Karpas-422 (cell line): ENCODE measurements around the gene SYT13. TPM values are rescaled to one million over a fixed set of nuclear protein-coding genes. Genes with fewer than 3 reads are reported as not detected.

ENCODE experiments used
- DNase-seq: peaks from one replicate; pipeline ENCODE4 v3.0.0-alpha.2; 2015
- H2AFZ ChIP-seq: fragments of 200-600 bp; sonication (generic); 2 replicates; pipeline ENCODE4 v1.6.1; 2014; ENCODE audit warnings: antibody characterized with exemption, low read length, mixed read lengths
- H3K27ac ChIP-seq: fragments of 200-600 bp; sonication (generic); 2 replicates; pipeline ENCODE4 v1.5.1; 2014; ENCODE audit warnings: mild to moderate bottlenecking, low read length, moderate library complexity
- H3K27me3 ChIP-seq: fragments of 200-600 bp; sonication (generic); 2 replicates; pipeline ENCODE4 v1.6.1; 2014; ENCODE audit warnings: low read length, mixed read lengths
- H3K36me3 ChIP-seq: fragments of 200-600 bp; sonication (generic); 2 replicates; pipeline ENCODE4 v1.6.1; 2014; ENCODE audit warnings: low read length, mixed read lengths; ENCODE audit not compliant: insufficient read depth
- H3K4me1 ChIP-seq: fragments of 200-600 bp; sonication (generic); 2 replicates; pipeline ENCODE4 v1.6.1; 2014; ENCODE audit warnings: mild to moderate bottlenecking, low read length, mixed read lengths
- H3K4me2 ChIP-seq: fragments of 200-600 bp; sonication (generic); 2 replicates; pipeline ENCODE4 v1.6.1; 2014; ENCODE audit warnings: low read length, low read depth, mild to moderate bottlenecking; ENCODE audit not compliant: poor library complexity, severe bottlenecking
- H3K4me3 ChIP-seq: fragments of 200-600 bp; sonication (generic); 2 replicates; pipeline ENCODE4 v1.5.1; 2014; ENCODE audit warnings: mild to moderate bottlenecking, antibody characterized with exemption, low read length, mixed read lengths
- H3K79me2 ChIP-seq: fragments of 200-600 bp; sonication (generic); 2 replicates; pipeline ENCODE4 v1.6.1; 2014; ENCODE audit warnings: mild to moderate bottlenecking, low read length, mixed read lengths
- H3K9ac ChIP-seq: fragments of 200-600 bp; sonication (generic); 2 replicates; pipeline ENCODE4 v1.6.0; 2014; ENCODE audit warnings: low read length
- H3K9me2 ChIP-seq: fragments of 200-600 bp; sonication (generic), shearing (Covaris generic); replicated peaks from 2 replicates; pipeline ENCODE4 v1.6.0; 2014; ENCODE audit warnings: mild to moderate bottlenecking, low read length, moderate library complexity; ENCODE audit not compliant: insufficient read depth
- H3K9me3 ChIP-seq: fragments of 300-700, 200-600 bp; sonication (generic); 2 replicates; pipeline ENCODE4 v1.6.1; 2014; ENCODE audit warnings: low read length, mixed read lengths
- H4K20me1 ChIP-seq: fragments of 200-600 bp; sonication (generic); 2 replicates; pipeline ENCODE4 v1.6.1; 2014; ENCODE audit warnings: mild to moderate bottlenecking, antibody characterized with exemption, low read length, low read depth; ENCODE audit not compliant: insufficient read depth
- total RNA-seq: library from RNA; depleted of rRNA; stranded (reverse); fragments of >200 nt; shearing (Covaris generic); gene quantifications from 2 replicates; pipeline ENCODE4 v1.2.3, GENCODE V29; 2014; ENCODE audit warnings: low replicate concordance

SYT13 gene
- total RNA-seq, 1 experiment from 2014 or later = not detected

DNA sequence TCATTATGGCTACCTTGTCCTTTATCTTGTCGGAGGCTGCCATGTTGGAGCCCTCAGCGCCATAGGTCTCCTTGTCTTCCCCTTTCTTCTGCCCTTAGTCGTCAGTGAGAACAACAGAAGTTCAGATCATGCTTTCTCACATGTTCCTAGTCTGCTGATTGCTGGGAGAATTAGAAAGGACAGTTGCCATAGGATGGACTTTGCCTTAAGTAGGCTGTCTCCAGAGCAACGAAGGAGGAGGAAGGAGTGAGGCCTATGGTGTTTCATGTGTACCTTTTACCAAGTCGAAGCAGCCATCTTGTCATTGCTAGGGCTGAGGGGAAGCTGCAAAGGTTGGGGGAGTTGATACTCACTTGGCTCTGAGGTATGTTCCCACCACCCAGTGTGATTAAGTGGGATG lies 62.6 kb downstream of the SYT13 start:
- H3K36me3 ChIP-seq = no peaks in the 10 kb centered on the region
- H3K9me2 ChIP-seq = no peaks in the 10 kb centered on the region
- no peaks in the 10 kb centered on the region for H3K79me2 ChIP-seq
- no peak overlapping the region for H3K4me2 ChIP-seq
- no peaks in the 10 kb centered on the region for H4K20me1 ChIP-seq
- H3K4me3 ChIP-seq = no peak overlapping the region
- H3K4me1 ChIP-seq = no peaks in the 10 kb centered on the region
- DNase-seq = no peak
- H3K9me3 ChIP-seq = no peaks in the 10 kb centered on the region
- no peak overlapping the region for H2AFZ ChIP-seq
- H3K9ac ChIP-seq = no peak overlapping the region
- H3K27ac ChIP-seq = no peak overlapping the region
- no peaks in the 10 kb centered on the region for H3K27me3 ChIP-seq

GRCh38 chr11:45219411-45219810 lies 66.7 kb downstream of the SYT13 start:
- H3K27me3 ChIP-seq = no peaks in the 10 kb centered on the region
- no peaks in the 10 kb centered on the region for H3K79me2 ChIP-seq
- no peaks in the 10 kb centered on the region; the same call in 1 of the 2 replicates for H4K20me1 ChIP-seq
- no peak for DNase-seq
- H3K9ac ChIP-seq = no peak overlapping the region
- no peak overlapping the region for H3K27ac ChIP-seq
- no peak overlapping the region for H2AFZ ChIP-seq
- no peaks in the 10 kb centered on the region for H3K36me3 ChIP-seq
- no peak overlapping the region for H3K4me2 ChIP-seq
- no peaks in the 10 kb centered on the region for H3K9me2 ChIP-seq
- H3K9me3 ChIP-seq = no peaks in the 10 kb centered on the region
- no peaks in the 10 kb centered on the region for H3K4me1 ChIP-seq
- H3K4me3 ChIP-seq = no peak overlapping the region

- Histone ChIP-seq H3K27ac (no peak overlapping the region), H2AFZ (no peak overlapping the region), H3K79me2 (no peaks in the 10 kb centered on the region), H3K4me3 (no peak overlapping the region), H3K9ac (no peak overlapping the region), H4K20me1 (no peaks in the 10 kb centered on the region; the same call in 1 of the 2 replicates), H3K9me3 (no peaks in the 10 kb centered on the region), H3K4me2 (no peak overlapping the region), H3K9me2 (no peaks in the 10 kb centered on the region), H3K4me1 (no peaks in the 10 kb centered on the region), H3K36me3 (no peaks in the 10 kb centered on the region), H3K27me3 (no peaks in the 10 kb centered on the region)
- DNase-seq = no peak
Measured at GRCh38 chr11:45218705-45219104, 67.4 kb downstream of the SYT13 start.

- H2AFZ ChIP-seq = no peak overlapping the region
- H4K20me1 ChIP-seq = no peaks in the 10 kb centered on the region; the same call in 1 of the 2 replicates
- H3K4me1 ChIP-seq = no peaks in the 10 kb centered on the region
- H3K4me2 ChIP-seq = no peak overlapping the region
- H3K4me3 ChIP-seq = no peak overlapping the region
- no peak overlapping the region for H3K9ac ChIP-seq
- H3K9me2 ChIP-seq = no peaks in the 10 kb centered on the region
- H3K9me3 ChIP-seq = no peaks in the 10 kb centered on the region
- no peak for DNase-seq
- no peaks in the 10 kb centered on the region for H3K79me2 ChIP-seq
- H3K27ac ChIP-seq = no peak overlapping the region
- H3K36me3 ChIP-seq = no peaks in the 10 kb centered on the region
- no peaks in the 10 kb centered on the region for H3K27me3 ChIP-seq
Measured at GRCh38 chr11:45217991-45218390, 68.2 kb downstream of the SYT13 start.

DNA sequence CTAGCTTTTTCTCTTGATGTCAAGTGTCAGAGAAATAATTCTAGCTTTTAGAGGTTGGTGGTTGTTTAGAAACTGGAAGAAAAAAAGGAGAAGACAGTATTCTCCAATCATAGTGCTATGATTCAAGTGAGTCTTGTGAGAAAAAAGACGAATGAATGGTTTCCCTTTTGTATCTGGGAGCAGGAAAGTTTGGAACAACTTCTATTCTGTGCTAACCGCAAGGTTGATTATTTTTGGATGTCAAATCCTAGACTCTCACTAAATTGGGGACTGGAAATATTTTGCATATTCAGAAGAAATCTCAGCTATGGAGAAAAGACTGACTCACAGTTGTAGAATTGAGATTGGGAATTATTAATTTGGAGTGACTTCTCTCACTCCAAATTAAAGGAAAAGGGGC lies 69.2 kb downstream of the SYT13 start:
- Histone ChIP-seq H3K4me2 (no peak overlapping the region), H3K9me2 (no peaks in the 10 kb centered on the region), H2AFZ (no peak overlapping the region), H3K27ac (no peak overlapping the region), H3K9ac (no peak overlapping the region), H4K20me1 (no peaks in the 10 kb centered on the region; the same call in 1 of the 2 replicates), H3K4me3 (no peak overlapping the region), H3K4me1 (no peaks in the 10 kb centered on the region), H3K79me2 (no peaks in the 10 kb centered on the region), H3K36me3 (no peaks in the 10 kb centered on the region), H3K9me3 (no peaks in the 10 kb centered on the region), H3K27me3 (no peaks in the 10 kb centered on the region)
- DNase-seq = no peak

DNA sequence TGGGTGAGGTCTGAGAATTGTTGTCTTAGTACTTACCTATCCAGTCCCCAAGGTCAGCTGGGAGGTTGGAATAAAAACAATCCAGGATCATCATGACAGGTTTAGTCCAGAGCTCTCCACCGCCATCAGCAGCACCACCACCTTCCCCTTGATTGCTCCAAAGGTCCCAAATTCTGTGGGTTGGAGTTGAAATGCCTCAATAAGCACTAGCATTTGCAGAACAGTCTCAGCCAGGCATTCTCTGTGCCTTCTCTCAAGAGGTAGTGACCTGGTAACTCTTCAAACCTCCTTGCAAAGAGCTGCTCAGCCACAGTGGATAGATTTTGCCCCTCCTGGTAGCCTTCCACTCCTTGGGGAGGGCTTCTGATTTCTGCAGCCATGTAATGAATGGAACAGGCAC lies 70.1 kb downstream of the SYT13 start:
- H3K4me3 ChIP-seq = no peak overlapping the region
- no peaks in the 10 kb centered on the region for H3K79me2 ChIP-seq
- H3K9me2 ChIP-seq = no peaks in the 10 kb centered on the region
- H3K9me3 ChIP-seq = no peaks in the 10 kb centered on the region
- H3K27ac ChIP-seq = no peak overlapping the region
- H3K27me3 ChIP-seq = no peaks in the 10 kb centered on the region
- DNase-seq = no peak
- no peak overlapping the region for H2AFZ ChIP-seq
- H4K20me1 ChIP-seq = no peaks in the 10 kb centered on the region; the same call in 1 of the 2 replicates
- H3K4me1 ChIP-seq = no peaks in the 10 kb centered on the region
- H3K9ac ChIP-seq = no peak overlapping the region
- no peak overlapping the region for H3K4me2 ChIP-seq
- no peaks in the 10 kb centered on the region for H3K36me3 ChIP-seq

DNA sequence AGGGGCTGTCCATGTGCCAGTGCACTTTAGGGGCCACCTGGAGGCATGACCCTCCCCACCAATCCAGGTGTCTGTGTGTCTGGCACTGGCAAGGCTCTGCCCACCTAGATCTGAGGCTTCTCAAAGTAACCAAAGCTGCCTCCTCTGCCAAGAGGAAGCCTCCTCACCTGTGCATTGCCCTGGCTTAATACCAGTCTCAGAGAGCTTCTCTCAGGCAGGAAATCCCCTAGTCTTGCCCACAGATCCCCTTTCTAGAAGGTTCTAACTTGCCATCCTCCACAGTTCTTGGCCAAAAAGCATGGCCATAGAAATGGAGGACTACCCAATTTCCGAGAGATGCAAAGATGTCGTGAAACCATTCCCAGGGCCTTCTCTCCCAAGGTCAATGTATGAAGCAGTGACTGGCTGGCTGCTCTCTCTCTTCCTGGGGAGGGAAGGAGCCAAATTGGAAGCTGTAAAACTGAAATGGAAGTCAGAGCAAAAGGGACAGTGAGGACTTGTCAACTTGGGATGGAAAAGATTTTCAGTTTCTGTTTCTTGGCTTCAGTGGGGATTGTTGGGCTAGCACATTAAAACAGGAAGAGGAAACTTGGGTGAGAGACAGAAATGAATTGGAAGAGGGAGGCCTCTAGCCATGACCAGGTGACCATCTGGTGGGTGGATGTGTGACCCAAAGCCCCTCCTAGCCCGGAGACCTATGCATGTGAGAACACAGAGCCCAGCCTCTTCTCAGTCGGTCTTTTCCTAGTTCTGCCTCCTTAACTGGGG lies 70.9 kb downstream of the SYT13 start:
- Histone ChIP-seq H3K36me3 (no peaks in the 10 kb centered on the region), H3K9ac (no peak overlapping the region), H2AFZ (no peak overlapping the region), H3K79me2 (no peaks in the 10 kb centered on the region), H3K4me3 (no peak overlapping the region), H3K27ac (no peak overlapping the region), H3K4me2 (no peak overlapping the region), H3K4me1 (peaks cover 3% of the 10 kb centered on the region), H3K9me2 (no peaks in the 10 kb centered on the region), H4K20me1 (no peaks in the 10 kb centered on the region; the same call in 1 of the 2 replicates), H3K9me3 (no peaks in the 10 kb centered on the region), H3K27me3 (no peaks in the 10 kb centered on the region)
- DNase-seq = no peak

- Histone ChIP-seq H3K36me3 (no peaks in the 10 kb centered on the region), H3K4me2 (no peak overlapping the region), H3K79me2 (no peaks in the 10 kb centered on the region), H3K27ac (no peak overlapping the region), H3K4me3 (no peak overlapping the region), H4K20me1 (no peaks in the 10 kb centered on the region; the same call in 1 of the 2 replicates), H3K9me2 (no peaks in the 10 kb centered on the region), H3K4me1 (peaks cover 14% of the 10 kb centered on the region), H3K27me3 (no peaks in the 10 kb centered on the region), H3K9ac (no peak overlapping the region), H2AFZ (no peak overlapping the region), H3K9me3 (no peaks in the 10 kb centered on the region)
- no peak for DNase-seq
Measured at GRCh38 chr11:45213717-45214116, 72.4 kb downstream of the SYT13 start.
